Panc1 (cell line): ENCODE results near the gene OR52K2. TPM values are rescaled to one million over a fixed set of nuclear protein-coding genes. Genes with fewer than 3 reads are reported as not detected.
"Not testable (repeated sequence)": the region's sequence is repeated elsewhere in the genome, so short reads cannot be mapped to it uniquely, and the experiment has no call there.

Source experiments
- ATAC-seq: fragments of 200-7000 bp; cut with Tn5 transposase; 2 replicates; pipeline ENCODE4 v1.9.1; 2020; ENCODE audit warnings: mild to moderate bottlenecking, moderate library complexity
- BruUV-seq: library from RNA; stranded (reverse); fragments of 400-500 nt; replicated peaks from 2 replicates; lab custom pipeline; 2021; lab: Mats Ljungman, UMichigan
- CTCF ChIA-PET: fragments of 300-600 bp; sonication (Branson Sonifier 250); formaldehyde crosslinking; loops from one replicate; lab custom pipeline; 2022; ENCODE audit warnings: antibody characterized with exemption; lab: Charles Lee
- POLR2A ChIA-PET: fragments of 300-600 bp; sonication (Branson Sonifier 250); formaldehyde crosslinking; loops from one replicate; lab custom pipeline; 2022; ENCODE audit warnings: antibody characterized with exemption; lab: Charles Lee
- DNase-seq: peaks from one replicate; pipeline ENCODE4 v3.0.0-alpha.2; 2010; ENCODE audit warnings: low read depth, low spot score
- H3K27ac ChIP-seq: 2 replicates; pipeline ENCODE4 v1.5.1; 2011; ENCODE audit warnings: mild to moderate bottlenecking, low read length, inconsistent platforms
- H3K27me3 ChIP-seq: fragments of 200-500 bp; sonication (Bioruptor generic); 2 replicates; pipeline ENCODE4 v1.6.0; 2014; ENCODE audit warnings: low read length, inconsistent platforms; ENCODE audit not compliant: control insufficient read depth, insufficient read depth
- H3K36me3 ChIP-seq: fragments of 200-500 bp; sonication (Bioruptor generic); 2 replicates; pipeline ENCODE4 v1.5.1; 2014; ENCODE audit warnings: inconsistent platforms, mild to moderate bottlenecking, low read length, moderate library complexity; ENCODE audit not compliant: control insufficient read depth, insufficient read depth
- H3K4me1 ChIP-seq: 2 replicates; pipeline ENCODE4 v1.5.1; 2011; ENCODE audit warnings: inconsistent platforms, mild to moderate bottlenecking, low read length, moderate library complexity; ENCODE audit not compliant: control insufficient read depth, insufficient read depth
- H3K4me3 ChIP-seq, 2 experiments: 2 replicates each; pipeline ENCODE4 v1.5.1; 2011 to 2012; ENCODE audit warnings: low read depth in 2 of 2, low read length in 2 of 2, mild to moderate bottlenecking in 2 of 2, inconsistent platforms in 1 of 2, moderate library complexity in 1 of 2
- H3K9me3 ChIP-seq: fragments of 200-500 bp; sonication (Bioruptor generic); 2 replicates; pipeline ENCODE4 v1.5.1; 2014; ENCODE audit warnings: low read depth, mild to moderate bottlenecking, inconsistent platforms, low read length, moderate library complexity; ENCODE audit not compliant: control insufficient read depth, insufficient read depth
- POLR2AphosphoS5 ChIP-seq: IDR thresholded peaks from 2 replicates; pipeline ENCODE4 v1.6.1; 2012; ENCODE audit warnings: mild to moderate bottlenecking, low read depth, low read length, moderate library complexity
- SIN3A ChIP-seq: IDR thresholded peaks from 2 replicates; pipeline ENCODE4 v1.6.1; 2012; ENCODE audit warnings: low read depth, mild to moderate bottlenecking, low read length, moderate library complexity, borderline replicate concordance; ENCODE audit not compliant: insufficient read depth
- TCF7L2 ChIP-seq: IDR thresholded peaks from 2 replicates; pipeline ENCODE4 v1.6.1; 2011; ENCODE audit warnings: mild to moderate bottlenecking, low read depth, low read length, inconsistent platforms
- in situ Hi-C: cut with HindIII; loops from 2 replicates; pipeline ENCODE4 v1.10.0; 2016; ENCODE audit warnings: low sequenced_read_pairs, low pct_unique_long_range_greater_than_20kb
- intact Hi-C: fragments of 100-400 bp; cut with micrococcal nuclease; formaldehyde crosslinking; loops from one replicate; pipeline ENCODE4 v1.10.0; 2022; ENCODE audit not compliant: unreplicated experiment
- total RNA-seq: library from RNA; stranded (reverse); gene quantifications from one replicate; pipeline ENCODE4 v1.2.1, GENCODE V29; 2021; ENCODE audit not compliant: unreplicated experiment
- TF ChIP-seq, protein P1 (sequence below), 2 experiments: IDR thresholded peaks; 2 replicates each; pipeline ENCODE4 v1.6.1; 2011 to 2012; ENCODE audit warnings: low read depth in 2 of 2, control low read depth in 1 of 2, low read length in 1 of 2, mild to moderate bottlenecking in 1 of 2, moderate library complexity in 1 of 2; ENCODE audit not compliant: insufficient read depth in 1 of 2
- TF ChIP-seq, protein P2 (sequence below): fragments of 450-650 bp; IDR thresholded peaks from 2 replicates; pipeline ENCODE4 v1.5.1; 2017; ENCODE audit warnings: mild to moderate bottlenecking

OR52K2 gene
- total RNA-seq, 1 experiment from 2014 or later, result not detected

GRCh38 chr11:4484310-4484709 is 35.2 kb downstream of the OR52K2 start:
- Histone ChIP-seq H3K4me1 (no peaks in the 10 kb centered on the region), H3K4me3 (no peak overlapping the region), H3K9me3 (no peaks in the 10 kb centered on the region), H3K36me3 (no peaks in the 10 kb centered on the region), H3K27me3 (peaks cover 20% of the 10 kb centered on the region; the same call in 1 of the 2 replicates), H3K27ac (no peak overlapping the region)
- in situ Hi-C loops, result no loop called here
- intact Hi-C loops, result no loop called here
- ChIA-PET CTCF (no interaction called here), POLR2A (no interaction called here)
- BruUV-seq, result no TSS peak
- TF ChIP-seq, protein P1, sequence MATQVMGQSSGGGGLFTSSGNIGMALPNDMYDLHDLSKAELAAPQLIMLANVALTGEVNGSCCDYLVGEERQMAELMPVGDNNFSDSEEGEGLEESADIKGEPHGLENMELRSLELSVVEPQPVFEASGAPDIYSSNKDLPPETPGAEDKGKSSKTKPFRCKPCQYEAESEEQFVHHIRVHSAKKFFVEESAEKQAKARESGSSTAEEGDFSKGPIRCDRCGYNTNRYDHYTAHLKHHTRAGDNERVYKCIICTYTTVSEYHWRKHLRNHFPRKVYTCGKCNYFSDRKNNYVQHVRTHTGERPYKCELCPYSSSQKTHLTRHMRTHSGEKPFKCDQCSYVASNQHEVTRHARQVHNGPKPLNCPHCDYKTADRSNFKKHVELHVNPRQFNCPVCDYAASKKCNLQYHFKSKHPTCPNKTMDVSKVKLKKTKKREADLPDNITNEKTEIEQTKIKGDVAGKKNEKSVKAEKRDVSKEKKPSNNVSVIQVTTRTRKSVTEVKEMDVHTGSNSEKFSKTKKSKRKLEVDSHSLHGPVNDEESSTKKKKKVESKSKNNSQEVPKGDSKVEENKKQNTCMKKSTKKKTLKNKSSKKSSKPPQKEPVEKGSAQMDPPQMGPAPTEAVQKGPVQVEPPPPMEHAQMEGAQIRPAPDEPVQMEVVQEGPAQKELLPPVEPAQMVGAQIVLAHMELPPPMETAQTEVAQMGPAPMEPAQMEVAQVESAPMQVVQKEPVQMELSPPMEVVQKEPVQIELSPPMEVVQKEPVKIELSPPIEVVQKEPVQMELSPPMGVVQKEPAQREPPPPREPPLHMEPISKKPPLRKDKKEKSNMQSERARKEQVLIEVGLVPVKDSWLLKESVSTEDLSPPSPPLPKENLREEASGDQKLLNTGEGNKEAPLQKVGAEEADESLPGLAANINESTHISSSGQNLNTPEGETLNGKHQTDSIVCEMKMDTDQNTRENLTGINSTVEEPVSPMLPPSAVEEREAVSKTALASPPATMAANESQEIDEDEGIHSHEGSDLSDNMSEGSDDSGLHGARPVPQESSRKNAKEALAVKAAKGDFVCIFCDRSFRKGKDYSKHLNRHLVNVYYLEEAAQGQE (IDR thresholded peaks at IDR 0.05; ENCODE audit: insufficient read depth in 1 of 2, low read depth in 2 of 2, low read length in 1 of 2), result no peak
- TF ChIP-seq SIN3A (no peak), POLR2AphosphoS5 (no peak), TCF7L2 (no peak)
- TF ChIP-seq, protein P2, sequence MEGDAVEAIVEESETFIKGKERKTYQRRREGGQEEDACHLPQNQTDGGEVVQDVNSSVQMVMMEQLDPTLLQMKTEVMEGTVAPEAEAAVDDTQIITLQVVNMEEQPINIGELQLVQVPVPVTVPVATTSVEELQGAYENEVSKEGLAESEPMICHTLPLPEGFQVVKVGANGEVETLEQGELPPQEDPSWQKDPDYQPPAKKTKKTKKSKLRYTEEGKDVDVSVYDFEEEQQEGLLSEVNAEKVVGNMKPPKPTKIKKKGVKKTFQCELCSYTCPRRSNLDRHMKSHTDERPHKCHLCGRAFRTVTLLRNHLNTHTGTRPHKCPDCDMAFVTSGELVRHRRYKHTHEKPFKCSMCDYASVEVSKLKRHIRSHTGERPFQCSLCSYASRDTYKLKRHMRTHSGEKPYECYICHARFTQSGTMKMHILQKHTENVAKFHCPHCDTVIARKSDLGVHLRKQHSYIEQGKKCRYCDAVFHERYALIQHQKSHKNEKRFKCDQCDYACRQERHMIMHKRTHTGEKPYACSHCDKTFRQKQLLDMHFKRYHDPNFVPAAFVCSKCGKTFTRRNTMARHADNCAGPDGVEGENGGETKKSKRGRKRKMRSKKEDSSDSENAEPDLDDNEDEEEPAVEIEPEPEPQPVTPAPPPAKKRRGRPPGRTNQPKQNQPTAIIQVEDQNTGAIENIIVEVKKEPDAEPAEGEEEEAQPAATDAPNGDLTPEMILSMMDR, result no peak
- no peak for ATAC-seq
- no peak for DNase-seq

GRCh38 chr11:4491405-4491804 is 42.3 kb downstream of the OR52K2 start:
- H3K9me3 ChIP-seq, ATAC-seq, H3K36me3 ChIP-seq, H3K4me1 ChIP-seq, BruUV-seq, POLR2A ChIA-PET, DNase-seq, H3K4me3 ChIP-seq, H3K27ac ChIP-seq, in situ Hi-C loops, intact Hi-C loops: not testable (repeated sequence)
- H3K27me3 ChIP-seq, result peaks cover 20% of the 10 kb centered on the region
- CTCF ChIA-PET, result interaction anchor here (4.6 kb wide), 1 partner anchor 304 kb away, joined by 38 read pairs; no protein-coding TSS in a partner anchor

GRCh38 chr11:4491878-4492606 is 42.9 kb downstream of the OR52K2 start:
- in situ Hi-C loops, result no loop called here
- POLR2A ChIA-PET, result no interaction called here
- DNase-seq, result no peak

More at GRCh38 chr11:4491878-4492606, 42.9 kb downstream of the OR52K2 start:
- Histone ChIP-seq H3K27me3 (peaks cover 26% of the 10 kb centered on the region), H3K4me1 (no peaks in the 10 kb centered on the region), H3K36me3 (no peaks in the 10 kb centered on the region), H3K9me3 (no peaks in the 10 kb centered on the region), H3K4me3 (no peak overlapping the region), H3K27ac (no peak overlapping the region)
- no TSS peak for BruUV-seq
- TF ChIP-seq, protein P1 (IDR thresholded peaks at IDR 0.05; ENCODE audit: insufficient read depth in 1 of 2, low read depth in 2 of 2, low read length in 1 of 2), result no peak
- no peak for TF ChIP-seq POLR2AphosphoS5
- TF ChIP-seq TCF7L2, result no peak
- no peak for TF ChIP-seq SIN3A
- TF ChIP-seq, protein P2, result no peak
- ATAC-seq, result no peak
- CTCF ChIA-PET, result interaction anchor here (4.6 kb wide), 1 partner anchor 305 kb away, joined by 38 read pairs; no protein-coding TSS in a partner anchor
- intact Hi-C loops, result no loop called here
